SK-MEL-5 (cell line): Measurements from ENCODE around the gene BAMBI. TPM values are rescaled to one million over a fixed set of nuclear protein-coding genes. Genes with fewer than 3 reads are reported as not detected.
"Not testable (repeated sequence)": the region's sequence is repeated elsewhere in the genome, so short reads cannot be mapped to it uniquely, and the experiment has no call there.

Source experiments
- DNase-seq: peaks from one replicate; pipeline ENCODE4 v3.0.0-alpha.2; 2016; ENCODE audit warnings: low read depth, low spot score
- in situ Hi-C: cut with HindIII; loops from 2 replicates; pipeline ENCODE4 v1.10.0; 2016; ENCODE audit warnings: low sequenced_read_pairs, high pct_unique_total_duplicates, low pct_unique_long_range_greater_than_20kb
- polyA plus RNA-seq, 2 experiments: library from polyadenylated mRNA; depleted of rRNA; stranded (reverse); fragments of >200 nt; gene quantifications; 2 replicates each; pipeline ENCODE4 v1.2.3, GENCODE V29; 2015
- total RNA-seq: library from RNA; depleted of rRNA; stranded (reverse); fragments of >200 nt; shearing (Covaris generic); gene quantifications from 2 replicates; pipeline ENCODE4 v1.2.3, GENCODE V29; 2014; rRNA removed

Gene BAMBI
- 288 and 335 TPM in 2 replicates for total RNA-seq
- 241 and 282 TPM in 2 replicates for polyA plus RNA-seq (2015; cell fraction: cytosol; rRNA removed)
- polyA plus RNA-seq (2015; cell fraction: nucleus; rRNA removed), result 227 and 229 TPM in 2 replicates

DNA sequence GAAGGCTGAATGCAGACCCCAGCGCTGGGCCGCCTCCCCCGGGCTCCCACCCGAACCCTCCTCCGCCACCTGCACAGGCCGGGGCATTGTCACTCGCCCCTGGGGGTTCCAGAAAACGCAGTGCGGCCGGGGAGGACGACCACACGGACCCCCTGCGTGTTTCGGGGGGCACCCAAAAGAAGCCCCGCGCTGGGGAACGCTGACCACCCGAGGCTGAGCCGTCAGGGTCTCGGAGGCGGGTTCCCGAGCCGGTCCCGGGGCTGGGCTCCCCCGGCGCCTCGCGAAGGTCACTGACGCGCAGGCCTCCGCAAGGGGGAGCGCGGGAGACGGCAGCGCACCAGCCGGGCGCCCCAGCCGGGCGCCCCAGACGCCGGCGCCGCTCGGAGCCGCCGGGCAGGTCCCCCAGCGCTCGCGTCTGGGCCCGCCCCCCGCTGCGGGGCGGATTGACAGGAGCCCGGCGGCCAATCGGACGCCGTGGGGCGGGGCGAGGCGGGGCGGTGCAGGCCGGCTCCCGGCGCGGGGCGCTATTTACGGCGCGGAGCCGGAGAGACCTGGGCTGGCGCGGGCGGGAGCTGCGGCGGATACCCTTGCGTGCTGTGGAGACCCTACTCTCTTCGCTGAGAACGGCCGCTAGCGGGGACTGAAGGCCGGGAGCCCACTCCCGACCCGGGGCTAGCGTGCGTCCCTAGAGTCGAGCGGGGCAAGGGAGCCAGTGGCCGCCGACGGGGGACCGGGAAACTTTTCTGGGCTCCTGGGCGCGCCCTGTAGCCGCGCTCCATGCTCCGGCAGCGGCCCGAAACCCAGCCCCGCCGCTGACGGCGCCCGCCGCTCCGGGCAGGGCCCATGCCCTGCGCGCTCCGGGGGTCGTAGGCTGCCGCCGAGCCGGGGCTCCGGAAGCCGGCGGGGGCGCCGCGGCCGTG lies at the start of gene BAMBI:
BAMBI (plus strand) TSS at position 554 of the 920 bp plus-strand sequence. CDS start 377 bp downstream, outside the sequence.
- peak; percentile 85 for DNase-seq
- in situ Hi-C loops, result no loop called here

DNA sequence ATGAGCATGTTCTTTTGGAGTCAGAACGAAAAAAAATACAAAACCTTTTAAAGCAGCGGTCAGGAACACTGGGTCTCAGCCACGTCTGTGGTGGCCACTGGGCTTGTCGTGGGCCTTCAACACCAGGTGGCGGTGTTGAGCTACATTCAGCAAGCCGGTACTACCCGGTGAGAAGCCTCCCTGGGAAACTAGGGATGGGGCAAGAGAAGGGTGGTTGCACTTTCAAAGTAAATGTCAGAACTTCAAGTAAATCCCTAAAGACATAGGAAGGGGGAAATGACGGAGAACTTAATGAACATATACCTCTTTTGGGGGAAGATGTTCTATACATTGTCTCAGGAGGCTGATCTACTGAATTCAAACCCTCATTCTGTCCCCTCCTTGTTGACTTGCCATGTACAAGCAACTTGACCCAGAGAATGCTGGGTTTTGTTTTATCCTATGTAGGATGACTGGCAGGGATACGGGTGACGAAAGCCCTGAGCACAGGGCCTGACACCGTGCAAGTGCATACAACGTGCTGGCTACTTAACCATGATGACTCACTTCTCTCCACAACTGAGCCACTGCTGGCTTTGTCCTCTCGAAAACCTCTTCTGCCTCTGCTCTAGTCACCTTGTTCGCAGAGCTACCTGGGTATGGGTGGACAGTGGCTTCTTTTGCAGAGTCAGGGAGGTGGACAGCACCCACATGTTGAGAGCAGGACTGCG lies 49.0 kb upstream of the BAMBI start:
- in situ Hi-C loops, result no loop called here
- peak; percentile 79 for DNase-seq

DNA sequence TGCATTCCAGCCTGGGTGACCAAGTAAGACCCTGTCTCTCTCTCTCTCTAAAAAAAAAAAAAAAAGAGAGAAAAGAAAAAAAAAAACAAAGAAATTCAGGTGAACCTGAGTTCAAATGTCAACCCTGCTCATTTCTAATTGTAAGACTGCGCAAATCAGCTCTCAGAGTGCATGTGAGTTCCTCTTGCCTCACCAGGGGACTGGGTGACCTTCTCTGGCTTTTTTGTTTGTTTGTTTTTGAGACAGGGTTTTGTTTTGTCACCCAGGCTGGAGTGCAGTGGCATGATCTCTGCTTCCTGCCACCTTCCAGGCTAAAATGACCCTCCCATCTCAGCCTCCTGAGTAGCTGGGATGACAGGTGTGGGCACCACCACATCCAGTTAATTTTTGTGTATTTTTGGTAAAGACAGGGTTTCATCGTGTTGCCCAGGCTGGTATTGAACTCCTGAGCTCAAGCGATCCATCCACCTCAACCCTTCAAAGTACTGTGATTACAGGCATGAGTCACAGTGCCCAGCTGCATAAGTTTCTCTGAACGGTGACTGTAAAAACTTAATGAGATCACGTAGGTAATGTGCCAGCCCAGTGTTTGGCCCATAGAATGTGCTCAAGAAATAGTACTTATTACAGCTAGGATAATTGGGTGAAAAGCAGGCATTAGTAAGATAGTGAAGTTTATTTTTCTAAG lies 45.3 kb upstream of the BAMBI start:
- DNase-seq, result no peak
- in situ Hi-C loops, result no loop called here

DNA sequence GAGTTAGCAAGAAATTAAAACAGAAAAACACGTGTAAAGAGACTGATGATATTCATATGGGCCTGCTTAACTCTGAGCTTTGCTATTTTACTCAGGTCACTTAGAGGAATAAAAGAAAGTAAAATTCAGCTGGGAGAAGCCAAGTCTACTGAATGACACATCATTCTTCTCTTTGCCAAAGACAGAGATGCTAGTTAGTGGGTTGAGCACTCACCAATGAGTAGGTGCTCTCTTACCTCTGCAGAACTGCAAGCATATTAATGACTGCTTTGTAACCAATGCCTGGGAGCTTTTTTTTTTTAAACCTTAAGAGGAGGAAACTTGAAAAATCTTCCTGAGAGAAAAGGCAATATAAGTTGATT lies 44.8 kb upstream of the BAMBI start:
- DNase-seq, result no peak
- in situ Hi-C loops, result no loop called here

GRCh38 chr10:28633750-28634149 lies 43.6 kb upstream of the BAMBI start:
- in situ Hi-C loops, result no loop called here
- no peak for DNase-seq

DNA sequence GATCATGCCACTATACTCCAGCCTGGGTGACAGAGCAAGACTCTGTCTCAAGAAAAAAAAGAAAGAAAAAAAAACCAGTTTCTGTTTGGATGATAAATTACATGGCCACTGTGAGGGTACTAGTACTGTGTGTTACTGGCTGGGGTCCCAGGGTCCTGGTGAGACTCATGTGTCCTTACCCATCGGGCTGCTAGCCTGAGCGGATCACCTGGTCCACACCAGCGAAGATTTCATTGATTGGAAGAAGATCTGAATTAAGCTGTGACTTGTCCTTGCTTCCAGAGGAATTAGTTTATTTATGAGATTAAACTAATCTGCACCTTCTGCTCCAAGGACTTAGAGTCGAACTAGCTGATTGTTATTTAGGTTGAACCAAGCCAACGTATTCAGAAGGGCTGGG lies 40.0 kb upstream of the BAMBI start:
- in situ Hi-C loops, result no loop called here
- DNase-seq, result no peak

DNA sequence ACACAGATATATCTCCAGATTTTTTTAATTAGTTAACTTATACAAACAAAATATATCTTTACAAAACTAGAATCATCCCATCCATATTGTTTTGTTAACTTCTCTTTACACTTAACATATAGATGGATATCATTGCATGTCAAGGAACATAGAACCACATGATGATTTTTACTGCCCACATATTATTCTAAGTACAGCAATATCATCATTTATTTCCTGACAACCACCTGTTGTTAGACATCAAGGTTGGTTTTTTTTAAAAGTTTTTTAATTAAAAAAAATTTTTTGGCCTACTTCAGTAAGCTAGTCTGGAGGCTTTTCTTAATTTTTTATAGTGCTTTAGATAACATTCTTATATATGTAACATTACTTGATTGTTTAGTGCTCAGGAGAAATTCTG lies 38.9 kb upstream of the BAMBI start:
- in situ Hi-C loops, result no loop called here
- no peak for DNase-seq

DNA sequence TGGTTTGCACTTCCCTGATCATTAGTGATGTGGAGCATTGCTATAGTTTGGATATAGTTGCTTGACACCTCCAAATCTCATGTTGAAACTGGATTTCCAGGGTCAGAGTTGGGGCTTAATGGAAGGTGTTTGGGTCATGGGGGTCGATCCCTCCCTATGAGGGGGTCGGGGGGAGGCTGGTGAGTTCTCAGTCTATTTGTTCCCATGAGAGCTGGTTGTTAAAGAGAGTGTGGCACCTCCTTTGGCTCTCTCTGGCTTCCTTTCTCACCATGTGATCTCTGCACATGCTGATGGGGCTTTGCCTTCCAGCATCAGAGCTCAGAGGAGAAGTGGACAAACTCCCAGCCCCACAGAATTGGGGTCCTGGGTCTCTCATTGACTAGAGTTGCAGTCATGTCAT lies 36.8 kb upstream of the BAMBI start:
- in situ Hi-C loops, result no loop called here
- no peak for DNase-seq

GRCh38 chr10:28644647-28645046 lies 32.7 kb upstream of the BAMBI start:
- DNase-seq, result no peak
- in situ Hi-C loops, result no loop called here

DNA sequence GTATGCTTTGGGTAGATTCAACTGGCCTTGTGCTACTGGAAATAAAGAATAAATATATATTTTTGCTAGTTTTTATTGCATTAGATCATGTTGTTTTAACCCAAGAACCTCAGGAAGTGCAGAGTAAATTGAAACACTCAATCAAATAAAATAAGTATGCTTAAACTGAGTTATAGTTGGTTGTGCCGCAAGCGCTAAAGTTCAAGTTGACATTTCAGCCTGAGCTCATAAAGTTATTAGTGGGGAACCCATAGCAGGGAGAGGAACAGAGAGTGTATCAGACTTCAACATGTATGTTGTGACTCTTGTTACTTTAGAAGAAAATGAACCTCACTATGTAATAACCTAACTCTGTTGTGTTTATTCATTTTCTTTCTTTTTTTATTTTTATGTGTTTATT lies 25.2 kb upstream of the BAMBI start:
- in situ Hi-C loops, result no loop called here

DNA sequence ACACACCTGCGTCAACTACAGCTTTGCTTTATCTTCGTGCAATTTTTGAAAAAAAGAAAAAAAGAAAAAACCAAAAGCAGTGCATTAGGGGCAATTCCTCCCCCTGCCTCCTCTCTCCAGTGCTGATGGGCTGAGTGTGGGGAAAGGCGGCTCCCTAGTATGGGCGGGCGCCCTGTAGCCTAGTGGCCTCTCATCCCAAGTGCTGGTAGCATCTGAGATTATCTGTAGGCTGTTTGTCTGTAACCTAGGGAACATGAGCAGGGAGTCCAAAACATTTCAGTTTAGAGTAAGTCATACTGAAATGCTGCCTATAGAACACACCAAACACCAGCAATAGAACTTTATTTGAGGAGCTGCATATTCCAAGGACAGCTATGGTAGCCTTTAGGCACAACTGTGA lies 24.6 kb upstream of the BAMBI start:
- in situ Hi-C loops, result no loop called here
- no peak for DNase-seq

More for the DNA sequence above, 25.2 kb upstream of the BAMBI start:
- no peak for DNase-seq

GRCh38 chr10:28658824-28659223 lies 18.5 kb upstream of the BAMBI start:
- in situ Hi-C loops, DNase-seq: not testable (repeated sequence)

DNA sequence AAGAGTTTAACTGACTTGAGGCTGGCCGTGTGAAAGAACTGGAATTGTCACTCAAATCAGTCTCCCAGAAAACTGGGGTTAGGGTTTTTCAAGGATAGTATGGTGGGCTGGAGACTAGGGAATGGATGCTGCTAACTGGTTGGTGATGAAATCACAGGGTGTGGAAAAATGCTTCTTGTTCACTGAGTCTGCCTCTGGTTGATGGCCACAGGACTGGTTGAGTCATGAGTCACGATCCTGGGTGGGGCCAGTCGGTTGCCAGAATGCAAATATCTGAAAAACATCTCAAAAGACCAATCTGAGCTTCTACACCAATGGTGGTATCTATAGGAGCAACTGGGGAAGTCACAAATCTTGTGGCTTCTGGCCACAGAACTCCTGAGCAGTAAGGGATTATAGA lies 16.3 kb upstream of the BAMBI start:
- in situ Hi-C loops, result no loop called here
- DNase-seq, result no peak

- in situ Hi-C loops, result no loop called here
- peak; percentile 86 for DNase-seq
Measured at GRCh38 chr10:28663576-28664368, 13.5 kb upstream of the BAMBI start.

DNA sequence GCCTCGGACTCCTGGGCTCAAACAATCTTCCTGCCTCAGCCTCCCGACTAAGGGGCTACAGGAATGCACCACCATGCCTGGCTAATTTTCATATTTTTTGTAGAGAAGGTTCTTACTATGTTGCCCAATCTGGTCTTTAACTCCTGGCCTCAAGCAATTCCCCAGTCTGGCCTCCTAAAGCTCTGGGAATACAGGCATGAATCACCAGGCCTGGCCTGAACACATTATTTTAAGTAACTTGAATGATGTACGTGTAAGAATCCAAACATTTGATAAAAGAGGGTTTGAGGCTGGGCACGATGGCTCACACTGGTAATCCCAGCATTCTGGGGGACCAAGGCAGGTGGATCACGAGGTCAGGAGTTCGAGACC lies 13.0 kb upstream of the BAMBI start:
- in situ Hi-C loops, result no loop called here
- no peak for DNase-seq

DNA sequence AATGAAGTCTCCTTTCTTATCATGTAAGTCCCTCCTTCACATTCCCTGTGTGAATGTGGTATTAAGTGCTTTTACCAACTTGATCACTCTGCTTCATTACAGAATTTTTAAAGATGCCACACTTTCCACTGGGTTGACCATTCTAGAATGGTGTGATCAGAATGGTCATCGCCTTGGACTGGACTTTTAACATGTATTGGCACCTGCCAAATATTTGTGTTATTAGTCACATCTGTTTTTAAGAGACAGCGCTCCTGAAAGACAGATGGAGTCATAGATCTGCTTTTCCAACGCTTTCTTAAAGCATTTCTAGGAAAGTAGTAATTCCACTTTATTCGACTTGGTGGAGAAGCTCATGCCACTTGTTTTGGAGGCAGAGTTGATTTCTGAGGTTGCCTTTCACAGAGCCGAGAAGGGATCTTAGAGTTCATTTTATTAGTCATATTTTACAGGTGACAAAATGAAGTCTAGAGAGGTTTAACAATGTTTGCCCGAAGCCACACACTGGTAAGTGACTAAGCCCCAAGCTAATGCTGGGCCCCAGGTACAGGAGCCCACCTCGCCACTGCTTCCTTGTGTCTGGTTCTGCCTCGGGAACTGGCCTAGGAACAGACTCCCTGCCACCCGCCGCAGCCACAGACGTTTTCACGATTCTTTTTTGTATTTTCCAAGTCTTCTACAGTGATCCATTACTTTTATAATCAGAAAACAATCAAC lies 10.4 kb upstream of the BAMBI start:
- in situ Hi-C loops, result no loop called here
- no peak for DNase-seq
